ENCODE data around the gene ARGFX.

Gene ARGFX

GRCh38 chr3:121601212-121601812 is 33.6 kb downstream of the ARGFX start:
- DNase-seq: no peak

GRCh38 chr3:121604759-121605158 is 37.0 kb downstream of the ARGFX start:
- DNase-seq: no peak

- no peak for DNase-seq
Measured at GRCh38 chr3:121606106-121606505, 38.4 kb downstream of the ARGFX start.

Measured in CD4-positive, alpha-beta T cell treated with Interleukin-1 beta for 1 hour (primary cell).